ENCODE results near the gene REEP6. TPM values are rescaled to one million over a fixed set of nuclear protein-coding genes. Genes with fewer than 3 reads are reported as not detected.

REEP6 gene
- polyA plus RNA-seq, 1 of the 3 experiments (the other 2 are of a cell fraction): 9.1 TPM

GRCh38 chr19:1526066-1526778 is 35.2 kb downstream of the REEP6 start:
- no peaks in the 10 kb centered on the region for H4K20me1 ChIP-seq (ENCODE audit: insufficient read depth)
- no peak overlapping the region for H3K27ac ChIP-seq (ENCODE audit: low read depth in 2 of 2, low read length in 1 of 2)
- no peak overlapping the region for H3K4me2 ChIP-seq
- ChIA-PET CTCF (interaction anchor here (1.5 to 1.8 kb wide), 3 partner anchors 20 to 24 kb away, joined by 4 to 8 read pairs (median 8); no protein-coding TSS in a partner anchor), POLR2A (no interaction called here)
- TF ChIP-seq SMC3 (IDR thresholded peaks at IDR 0.05; ENCODE audit: low read depth, low read length): no peak
- no peak for TF ChIP-seq NRF1 (IDR thresholded peaks at IDR 0.05; ENCODE audit: low read depth, low read length)
- no peak for TF ChIP-seq SIN3A (IDR thresholded peaks at IDR 0.05; ENCODE audit: borderline replicate concordance, low read depth, low read length)
- no peak for TF ChIP-seq REST (IDR thresholded peaks at IDR 0.05; ENCODE audit: low read depth, low read length)
- TF ChIP-seq CHD2 (IDR thresholded peaks at IDR 0.05; ENCODE audit: low read length, partially characterized antibody): no peak
- TF ChIP-seq EZH2phosphoT487 (IDR thresholded peaks at IDR 0.05; ENCODE audit: borderline replicate concordance, low read depth): no peak
- TF ChIP-seq EP300 (IDR thresholded peaks at IDR 0.05; ENCODE audit: borderline replicate concordance in 1 of 2, low read depth in 1 of 2, low read length in 1 of 2): no peak
- no peak for TF ChIP-seq MAX (IDR thresholded peaks at IDR 0.05; ENCODE audit: low read depth)
- no peak for DNase-seq
- H3K9me2 ChIP-seq: no peaks in the 10 kb centered on the region
- H3K4me3 ChIP-seq (ENCODE audit: low read depth in 2 of 2, low read length in 1 of 2): no peak overlapping the region
- peaks cover 76% of the 10 kb centered on the region for H3K27me3 ChIP-seq (ENCODE audit: insufficient read depth)
- H3K36me3 ChIP-seq (replicated peaks in 1 of 2; ENCODE audit: control insufficient read depth in 1 of 2, insufficient read depth in 2 of 2, low read length in 1 of 2): no peaks in the 10 kb centered on the region
- 41% methylated on average over 21 of the region's 33 CpGs for WGBS (ENCODE audit: low lambda C conversion rate)
- H3K9me3 ChIP-seq: no peaks in the 10 kb centered on the region
- no peaks in the 10 kb centered on the region for H3K79me2 ChIP-seq (ENCODE audit: insufficient read depth)
- H2AFZ ChIP-seq (ENCODE audit: low read depth): no peak overlapping the region
- H3K9ac ChIP-seq: no peak overlapping the region
- no peaks in the 10 kb centered on the region for H3K4me1 ChIP-seq (ENCODE audit: control insufficient read depth in 1 of 2, insufficient read depth in 2 of 2, low read depth in 1 of 2, low read length in 1 of 2)
- peaks cover 6% of the 10 kb centered on the region for H3F3A ChIP-seq (replicated peaks; ENCODE audit: insufficient read depth)

- CTCF ChIA-PET: interaction anchor here (1.8 kb wide), 1 partner anchor 19 kb away, joined by 8 read pairs; no protein-coding TSS in a partner anchor
- TF ChIP-seq CTCF (IDR thresholded peaks at IDR 0.05): no peak
- no peak for TF ChIP-seq TAF1 (IDR thresholded peaks at IDR 0.05; ENCODE audit: borderline replicate concordance, low read depth, low read length)
- TF ChIP-seq USF1 (IDR thresholded peaks at IDR 0.05; ENCODE audit: borderline replicate concordance, low read depth): no peak
- no peak for TF ChIP-seq EZH2phosphoT487 (IDR thresholded peaks at IDR 0.05; ENCODE audit: borderline replicate concordance, low read depth)
- no peak for TF ChIP-seq TCF12 (IDR thresholded peaks at IDR 0.05)
- TF ChIP-seq REST (IDR thresholded peaks at IDR 0.05; ENCODE audit: low read depth, low read length): no peak
- no peak for TF ChIP-seq RXRA (IDR thresholded peaks at IDR 0.05; ENCODE audit: borderline replicate concordance, low read depth)
- TF ChIP-seq ELF1 (IDR thresholded peaks at IDR 0.05): no peak
These were observed 36.1 kb downstream of the REEP6 start for GRCh38 chr19:1526979-1527649.

More at GRCh38 chr19:1526979-1527649, 36.1 kb downstream of the REEP6 start:
- H4K20me1 ChIP-seq (ENCODE audit: insufficient read depth): no peaks in the 10 kb centered on the region
- WGBS (ENCODE audit: low lambda C conversion rate): 46% methylated on average over 18 of the region's 18 CpGs
- DNase-seq: no peak
- H3K9me3 ChIP-seq: no peaks in the 10 kb centered on the region
- no peak overlapping the region for H3K4me2 ChIP-seq
- no peak overlapping the region for H3K9ac ChIP-seq
- no peak overlapping the region for H3K4me3 ChIP-seq (ENCODE audit: low read depth in 2 of 2, low read length in 1 of 2)
- H3K27ac ChIP-seq (ENCODE audit: low read depth in 2 of 2, low read length in 1 of 2): no peak overlapping the region
- H3F3A ChIP-seq (replicated peaks; ENCODE audit: insufficient read depth): peaks cover 3% of the 10 kb centered on the region
- no peaks in the 10 kb centered on the region for H3K9me2 ChIP-seq
- POLR2A ChIA-PET: no interaction called here
- H3K36me3 ChIP-seq (replicated peaks in 1 of 2; ENCODE audit: control insufficient read depth in 1 of 2, insufficient read depth in 2 of 2, low read length in 1 of 2): no peaks in the 10 kb centered on the region
- peaks cover 76% of the 10 kb centered on the region for H3K27me3 ChIP-seq (ENCODE audit: insufficient read depth)
- no peak overlapping the region for H2AFZ ChIP-seq (ENCODE audit: low read depth)
- no peaks in the 10 kb centered on the region for H3K79me2 ChIP-seq (ENCODE audit: insufficient read depth)
- H3K4me1 ChIP-seq (ENCODE audit: control insufficient read depth in 1 of 2, insufficient read depth in 2 of 2, low read depth in 1 of 2, low read length in 1 of 2): no peaks in the 10 kb centered on the region

All from SK-N-SH (cell line).